ENCODE data around the gene GUCY2C. TPM values are rescaled to one million over a fixed set of nuclear protein-coding genes. Genes with fewer than 3 reads are reported as not detected.

GUCY2C gene
- total RNA-seq, 1 donor from 2014 or later = not detected

- H3K4me3 ChIP-seq (ENCODE audit: low read depth, low read length) = no peak overlapping the region
- TF ChIP-seq CTCF (conservative IDR thresholded peaks at IDR 0.05; ENCODE audit: low read depth, low read length) = no peak
These were observed 3.5 kb upstream of the GUCY2C start for GRCh38 chr12:14699923-14700322.

GRCh38 chr12:14698555-14698954, 2.2 kb upstream of the GUCY2C start:
- H3K4me3 ChIP-seq (ENCODE audit: low read depth, low read length) = no peak overlapping the region
- TF ChIP-seq CTCF (conservative IDR thresholded peaks at IDR 0.05; ENCODE audit: low read depth, low read length) = no peak
- no peak for DNase-seq (ENCODE audit: low read depth)

More at GRCh38 chr12:14699923-14700322, 3.5 kb upstream of the GUCY2C start:
- no peak for DNase-seq (ENCODE audit: low read depth)

GRCh38 chr12:14695715-14696141, 671 bp downstream of the GUCY2C start:
- no peak for TF ChIP-seq CTCF (conservative IDR thresholded peaks at IDR 0.05; ENCODE audit: low read depth, low read length)
- no peak overlapping the region for H3K4me3 ChIP-seq (ENCODE audit: low read depth, low read length)

GRCh38 chr12:14694970-14695369, 1.4 kb downstream of the GUCY2C start:
- H3K4me3 ChIP-seq (ENCODE audit: low read depth, low read length) = no peak overlapping the region
- no peak for TF ChIP-seq CTCF (conservative IDR thresholded peaks at IDR 0.05; ENCODE audit: low read depth, low read length)
- DNase-seq (ENCODE audit: low read depth) = no peak

More at GRCh38 chr12:14695715-14696141, 671 bp downstream of the GUCY2C start:
- no peak for DNase-seq (ENCODE audit: low read depth)

- DNase-seq (ENCODE audit: low read depth) = no peak
- H3K4me3 ChIP-seq (ENCODE audit: low read depth, low read length) = no peak overlapping the region
- no peak for TF ChIP-seq CTCF (conservative IDR thresholded peaks at IDR 0.05; ENCODE audit: low read depth, low read length)
These were observed 2.2 kb downstream of the GUCY2C start for GRCh38 chr12:14694145-14694714.

GRCh38 chr12:14693116-14693515, 3.3 kb downstream of the GUCY2C start:
- DNase-seq (ENCODE audit: low read depth) = no peak
- no peak overlapping the region for H3K4me3 ChIP-seq (ENCODE audit: low read depth, low read length)
- TF ChIP-seq CTCF (conservative IDR thresholded peaks at IDR 0.05; ENCODE audit: low read depth, low read length) = no peak

GRCh38 chr12:14691560-14691959, 4.8 kb downstream of the GUCY2C start:
- no peak for DNase-seq (ENCODE audit: low read depth)
- TF ChIP-seq CTCF (conservative IDR thresholded peaks at IDR 0.05; ENCODE audit: low read depth, low read length) = no peak
- H3K4me3 ChIP-seq (ENCODE audit: low read depth, low read length) = no peak overlapping the region

Data from epithelial cell of proximal tubule (primary cell).